GM21723 (cell line): ENCODE results near the gene MYBPHL.
A peak's percentile ranks its signal among the peaks of the same experiment; 100 is the strongest.

ENCODE experiments used
- ATAC-seq: cut with Tn5 transposase; IDR thresholded peaks from one replicate; pipeline ENCODE4 v1.9.1; 2021; ENCODE audit warnings: mild to moderate bottlenecking, moderate library complexity; ENCODE audit not compliant: unreplicated experiment

MYBPHL gene

DNA sequence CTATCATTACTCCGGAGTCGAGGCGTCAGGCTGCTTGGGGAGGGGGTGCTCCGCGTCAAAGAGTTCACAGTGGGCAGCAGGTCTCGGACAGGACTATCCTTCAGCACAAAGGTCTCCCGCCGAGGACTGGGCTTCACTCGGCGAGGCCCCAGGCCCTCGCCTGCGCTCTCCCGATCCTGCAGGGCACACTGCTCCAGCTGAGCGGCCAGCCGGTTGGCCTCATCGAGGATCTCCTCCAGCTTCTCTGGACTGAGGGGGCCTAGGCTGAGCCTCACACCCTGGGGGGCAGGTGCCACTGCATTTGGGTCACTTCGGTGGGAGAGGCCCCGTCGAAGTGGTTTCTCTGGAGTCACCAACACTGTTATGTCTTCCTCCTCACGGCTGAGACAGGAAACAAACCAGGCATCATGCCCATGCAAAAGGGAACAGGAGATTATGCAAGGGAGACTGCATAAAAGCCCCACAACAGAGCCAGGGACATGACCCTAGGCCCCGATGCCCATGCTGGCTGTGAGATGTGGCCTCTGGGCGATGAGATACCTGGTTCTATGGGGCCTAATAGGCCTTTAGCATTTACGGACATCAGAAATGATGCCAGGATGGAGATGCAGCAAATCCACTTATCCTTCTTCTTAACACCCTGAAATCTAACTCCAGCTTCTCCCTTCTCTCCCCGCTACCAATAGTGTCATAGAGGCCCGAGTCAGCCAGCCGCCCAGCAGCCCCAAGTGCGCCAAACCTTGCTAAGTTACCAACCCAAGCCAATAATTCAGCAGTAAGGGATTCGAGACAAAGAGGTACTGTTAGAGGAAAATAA lies 24.9 kb downstream of the MYBPHL start:
- ATAC-seq: no peak

DNA sequence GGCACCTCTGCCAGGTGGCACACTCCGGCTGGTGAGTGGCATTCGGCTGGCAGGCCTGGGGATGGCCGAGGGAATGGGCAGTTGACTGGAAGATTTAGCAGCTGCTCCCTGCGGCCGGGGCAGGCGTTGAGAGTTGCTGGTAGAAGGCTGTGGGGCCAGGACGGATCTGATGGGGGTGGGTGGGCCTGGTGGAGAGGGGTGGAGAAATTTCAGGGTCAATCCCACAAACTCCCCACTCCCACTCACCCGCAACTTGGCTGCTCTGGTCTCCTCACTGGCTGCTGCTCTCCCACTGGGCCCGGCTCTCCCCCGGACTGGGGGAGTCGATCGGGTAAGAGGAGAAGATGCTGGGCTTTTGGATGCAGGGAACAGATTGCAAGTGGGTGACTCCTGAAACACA lies 25.9 kb downstream of the MYBPHL start:
- no peak for ATAC-seq

- ATAC-seq: no peak
Measured at GRCh38 chr1:109279615-109280278, 27.1 kb downstream of the MYBPHL start.

- ATAC-seq: peak; percentile 82
Measured at GRCh38 chr1:109277434-109278204, 29.2 kb downstream of the MYBPHL start.

DNA sequence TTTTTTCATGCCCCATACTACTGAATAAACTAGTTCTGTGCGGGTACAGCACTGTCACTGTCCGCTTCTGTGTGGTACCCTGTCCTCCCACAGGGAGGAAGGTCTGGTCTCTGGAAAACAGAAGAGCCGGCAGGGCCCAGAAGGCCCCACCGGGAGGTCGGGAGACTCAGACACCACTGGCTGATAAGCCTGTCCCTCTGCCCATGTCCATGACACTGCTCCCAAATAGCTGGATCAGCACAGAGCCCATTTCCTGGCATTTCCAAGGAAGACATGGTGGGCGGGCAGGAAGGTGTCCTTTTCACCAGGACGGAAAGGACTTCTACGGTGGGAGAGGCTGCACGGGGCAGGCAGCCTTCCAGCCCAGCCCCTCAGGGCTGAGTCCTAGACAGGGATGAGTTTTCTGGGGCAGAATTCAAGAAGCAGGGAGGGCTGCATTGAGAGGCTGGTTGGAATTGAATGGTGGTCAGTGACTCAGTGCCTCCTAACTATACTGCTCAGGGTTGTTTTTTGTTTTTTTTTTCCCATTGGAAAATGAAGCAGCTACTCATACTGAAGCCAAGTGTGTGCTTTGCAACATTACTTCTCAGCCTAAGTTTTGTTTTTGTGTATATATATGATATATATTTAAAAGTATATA lies 31.0 kb downstream of the MYBPHL start:
- ATAC-seq: no peak

DNA sequence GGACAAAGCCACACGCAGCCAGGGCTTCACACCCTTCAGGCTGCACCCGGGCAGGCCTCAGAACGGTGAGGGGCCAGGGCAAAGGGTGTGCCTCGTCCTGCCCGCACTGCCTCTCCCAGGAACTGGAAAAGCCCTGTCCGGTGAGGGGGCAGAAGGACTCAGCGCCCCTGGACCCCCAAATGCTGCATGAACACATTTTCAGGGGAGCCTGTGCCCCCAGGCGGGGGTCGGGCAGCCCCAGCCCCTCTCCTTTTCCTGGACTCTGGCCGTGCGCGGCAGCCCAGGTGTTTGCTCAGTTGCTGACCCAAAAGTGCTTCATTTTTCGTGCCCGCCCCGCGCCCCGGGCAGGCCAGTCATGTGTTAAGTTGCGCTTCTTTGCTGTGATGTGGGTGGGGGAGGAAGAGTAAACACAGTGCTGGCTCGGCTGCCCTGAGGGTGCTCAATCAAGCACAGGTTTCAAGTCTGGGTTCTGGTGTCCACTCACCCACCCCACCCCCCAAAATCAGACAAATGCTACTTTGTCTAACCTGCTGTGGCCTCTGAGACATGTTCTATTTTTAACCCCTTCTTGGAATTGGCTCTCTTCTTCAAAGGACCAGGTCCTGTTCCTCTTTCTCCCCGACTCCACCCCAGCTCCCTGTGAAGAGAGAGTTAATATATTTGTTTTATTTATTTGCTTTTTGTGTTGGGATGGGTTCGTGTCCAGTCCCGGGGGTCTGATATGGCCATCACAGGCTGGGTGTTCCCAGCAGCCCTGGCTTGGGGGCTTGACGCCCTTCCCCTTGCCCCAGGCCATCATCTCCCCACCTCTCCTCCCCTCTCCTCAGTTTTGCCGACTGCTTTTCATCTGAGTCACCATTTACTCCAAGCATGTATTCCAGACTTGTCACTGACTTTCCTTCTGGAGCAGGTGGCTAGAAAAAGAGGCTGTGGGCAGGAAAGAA lies 32.0 kb downstream of the MYBPHL start:
- no peak for ATAC-seq

DNA sequence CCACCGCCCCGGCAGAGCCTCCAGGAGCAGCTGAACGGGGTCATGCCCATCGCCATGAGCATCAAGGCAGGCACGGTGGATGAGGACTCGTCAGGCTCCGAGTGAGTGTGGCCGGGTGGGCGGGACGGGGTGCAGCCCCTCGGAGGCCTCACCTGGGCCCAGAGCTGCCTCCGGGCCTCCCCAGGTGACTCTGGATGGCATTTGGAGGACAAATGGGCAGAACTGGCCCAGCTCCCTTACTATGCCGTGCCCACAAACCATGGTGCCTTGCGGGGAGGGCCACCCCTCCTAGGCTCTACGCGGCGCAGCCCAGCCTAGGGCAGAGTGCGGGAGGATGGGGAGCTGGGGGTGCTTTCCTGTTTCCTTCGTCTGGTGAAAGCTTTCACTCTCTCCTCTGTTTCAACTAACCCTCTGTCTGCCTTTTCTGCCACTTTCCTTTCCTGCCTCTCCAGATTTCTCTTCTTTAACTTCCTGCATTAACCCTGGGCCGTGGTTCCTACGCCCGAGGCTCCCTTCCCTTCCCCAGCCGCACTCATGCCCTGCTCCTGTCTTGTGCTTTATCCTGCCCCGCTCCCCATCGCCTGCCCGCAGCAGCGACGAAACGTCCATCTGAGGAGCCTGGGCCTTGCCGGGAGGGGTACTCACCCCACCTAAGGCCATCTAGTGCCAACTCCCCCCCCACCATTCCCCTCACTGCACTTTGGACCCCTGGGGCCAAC lies 33.1 kb downstream of the MYBPHL start:
- no peak for ATAC-seq

DNA sequence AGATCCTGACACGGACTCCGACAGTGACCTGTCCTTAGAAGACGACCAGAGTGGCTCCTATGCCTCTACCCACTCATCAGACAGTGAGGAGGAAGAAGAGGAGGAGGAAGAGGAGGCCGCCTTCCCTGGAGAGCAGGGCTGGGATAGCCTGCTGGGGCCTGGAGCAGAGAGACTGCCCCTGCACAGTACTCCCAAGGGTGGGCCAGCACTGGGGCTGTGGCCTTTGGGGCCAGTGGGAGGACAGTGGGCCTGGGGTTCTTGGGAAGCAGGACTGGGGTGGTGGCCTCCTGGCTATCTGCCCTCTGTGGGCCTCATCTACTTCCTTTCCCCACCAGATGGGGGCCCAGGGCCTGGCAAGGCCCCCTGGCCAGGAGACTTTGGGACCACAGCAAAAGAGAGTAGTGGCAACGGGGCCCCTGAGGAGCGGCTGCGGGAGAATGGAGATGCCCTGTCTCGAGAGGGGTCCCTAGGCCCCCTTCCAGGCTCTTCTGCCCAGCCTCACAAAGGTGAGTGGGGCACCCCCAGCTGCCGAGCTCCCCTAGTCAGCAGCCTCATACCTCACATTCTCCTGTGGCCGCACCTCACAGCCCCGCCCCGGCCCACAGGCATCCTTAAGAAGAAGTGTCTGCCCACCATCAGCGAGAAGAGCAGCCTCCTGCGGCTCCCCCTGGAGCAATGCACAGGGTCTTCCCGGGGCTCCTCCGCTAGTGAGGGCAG lies 33.8 kb downstream of the MYBPHL start:
- ATAC-seq: no peak

DNA sequence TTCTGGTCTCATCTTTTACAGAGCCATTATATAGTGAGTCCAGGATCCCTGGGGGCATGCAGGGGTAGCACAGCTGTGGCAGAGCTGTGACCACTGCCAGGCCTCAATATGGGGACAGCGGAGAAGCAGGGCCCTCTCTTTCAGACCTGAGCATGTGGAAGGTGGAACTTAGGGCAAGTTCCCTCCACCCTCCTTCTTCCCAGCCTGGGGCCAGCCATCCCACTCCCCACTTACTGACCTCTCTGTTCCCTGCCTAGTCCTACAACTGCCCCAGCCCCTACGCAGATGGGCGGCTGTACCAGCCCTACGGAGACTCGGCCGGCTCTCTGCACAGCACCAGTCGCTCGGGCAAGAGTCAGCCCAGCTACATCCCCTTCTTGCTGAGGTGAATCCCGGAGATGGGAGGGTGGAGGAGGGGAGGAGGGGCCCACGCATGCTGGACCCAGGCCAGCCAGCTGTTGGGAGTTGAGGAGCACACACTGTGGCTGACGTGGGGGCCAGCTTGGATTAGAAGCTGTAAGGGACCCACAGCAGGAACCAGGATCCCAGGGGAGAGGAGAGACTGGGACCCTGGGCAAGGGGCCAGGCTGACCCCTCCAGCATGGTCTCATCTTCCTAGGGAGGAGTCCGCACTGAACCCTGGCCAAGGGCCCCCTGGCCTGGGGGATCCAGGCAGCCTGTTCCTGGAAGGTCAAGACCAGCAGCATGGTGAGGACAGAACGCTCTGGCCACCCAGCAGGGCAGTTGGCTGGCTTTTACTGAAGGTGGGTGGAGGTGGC lies 34.6 kb downstream of the MYBPHL start:
- ATAC-seq: no peak

- no peak for ATAC-seq
Measured at GRCh38 chr1:109271458-109271857, 35.4 kb downstream of the MYBPHL start.

DNA sequence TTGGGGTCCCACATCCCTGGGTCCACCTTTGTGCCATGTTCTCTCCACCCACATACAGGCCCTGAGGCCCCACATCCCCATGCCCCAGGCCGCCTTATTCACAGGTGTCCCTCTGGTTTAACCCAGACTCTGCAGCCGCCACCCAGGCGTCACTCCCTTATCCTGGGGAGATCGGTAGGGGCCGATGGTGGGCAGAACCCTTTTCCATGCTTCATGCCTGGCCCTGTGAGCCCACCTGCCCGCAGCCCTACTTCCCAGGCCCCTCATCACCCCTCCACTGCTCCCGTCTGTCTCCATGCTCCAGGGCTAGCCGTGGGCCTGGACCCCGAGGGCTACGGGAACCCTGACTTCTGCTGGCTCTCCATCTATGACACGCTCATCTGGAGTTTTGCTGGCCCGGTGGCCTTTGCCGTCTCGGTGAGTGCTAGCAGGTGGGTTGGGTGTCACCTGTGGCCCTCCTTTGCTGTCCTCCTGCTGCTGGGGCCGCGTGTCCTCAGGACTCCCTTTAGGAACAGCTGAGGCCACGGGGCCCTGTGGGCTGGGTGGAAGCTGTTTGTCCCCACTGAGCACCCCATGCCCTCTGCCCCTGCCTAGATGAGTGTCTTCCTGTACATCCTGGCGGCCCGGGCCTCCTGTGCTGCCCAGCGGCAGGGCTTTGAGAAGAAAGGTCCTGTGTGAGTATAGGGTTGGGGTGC lies 36.0 kb downstream of the MYBPHL start:
- no peak for ATAC-seq

DNA sequence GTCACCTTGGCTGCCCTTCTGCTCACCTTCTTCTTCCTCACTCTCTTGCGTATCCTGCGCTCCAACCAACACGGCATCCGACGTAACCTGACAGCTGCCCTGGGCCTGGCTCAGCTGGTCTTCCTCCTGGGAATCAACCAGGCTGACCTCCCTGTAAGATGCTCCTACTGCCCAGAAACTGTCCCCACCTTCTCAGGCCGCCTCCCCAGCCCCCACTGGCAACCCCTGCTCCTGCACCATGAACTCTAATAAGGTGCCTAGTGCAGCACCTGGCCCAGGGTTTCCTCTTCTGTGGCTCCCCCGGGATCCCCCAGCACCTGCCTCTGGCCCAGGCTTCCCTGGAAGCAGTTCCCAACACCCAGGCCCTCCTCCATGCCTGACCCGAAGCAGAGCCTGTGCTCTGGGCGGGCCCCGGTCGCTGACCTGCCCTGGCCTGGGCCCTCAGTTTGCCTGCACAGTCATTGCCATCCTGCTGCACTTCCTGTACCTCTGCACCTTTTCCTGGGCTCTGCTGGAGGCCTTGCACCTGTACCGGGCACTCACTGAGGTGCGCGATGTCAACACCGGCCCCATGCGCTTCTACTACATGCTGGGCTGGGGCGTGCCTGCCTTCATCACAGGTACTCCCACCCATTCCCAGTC lies 36.7 kb downstream of the MYBPHL start:
- ATAC-seq: no peak

- no peak for ATAC-seq
Measured at GRCh38 chr1:109269212-109269980, 37.4 kb downstream of the MYBPHL start.

- ATAC-seq: no peak
Measured at GRCh38 chr1:109268431-109269211, 38.2 kb downstream of the MYBPHL start.

DNA sequence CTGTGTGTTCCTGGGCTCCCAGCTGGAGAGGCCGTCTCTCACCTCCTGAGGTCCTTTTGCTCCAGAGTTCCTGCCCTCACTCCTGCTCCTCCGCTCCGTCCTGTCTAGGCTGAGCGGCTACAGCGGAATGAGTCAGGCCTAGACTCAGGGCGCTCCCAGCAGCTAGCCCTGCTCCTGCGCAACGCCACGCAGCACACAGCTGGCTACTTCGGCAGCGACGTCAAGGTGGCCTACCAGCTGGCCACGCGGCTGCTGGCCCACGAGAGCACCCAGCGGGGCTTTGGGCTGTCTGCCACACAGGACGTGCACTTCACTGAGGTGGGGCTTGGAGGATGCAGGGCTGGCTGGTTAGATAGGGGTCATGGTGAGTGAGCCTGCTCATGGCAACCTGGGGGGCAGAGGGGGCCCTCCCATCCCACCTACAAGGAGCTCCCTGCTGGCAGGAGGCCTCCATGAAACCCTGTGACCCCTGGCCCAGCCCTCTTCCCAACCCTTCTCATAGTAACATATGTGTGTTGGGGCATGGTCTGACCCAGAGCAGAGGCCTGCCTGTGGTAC lies 39.0 kb downstream of the MYBPHL start:
- ATAC-seq: no peak
